GM12891 (cell line): ENCODE results near the gene LPAR2.
"Not testable (repeated sequence)": the region's sequence is repeated elsewhere in the genome, so short reads cannot be mapped to it uniquely, and the experiment has no call there.

Source experiments
- PAX5 ChIP-seq: IDR thresholded peaks from 2 replicates; pipeline ENCODE4 v1.6.1; 2011; ENCODE audit warnings: low read length, moderate library complexity, mild to moderate bottlenecking; ENCODE audit not compliant: insufficient read depth, severe bottlenecking
- POLR2A ChIP-seq: IDR thresholded peaks from 2 replicates; pipeline ENCODE4 v1.6.1; 2011; ENCODE audit warnings: low read depth, low read length, control low read depth
- POU2F2 ChIP-seq: IDR thresholded peaks from 2 replicates; pipeline ENCODE4 v1.6.1; 2011; ENCODE audit warnings: low read depth, mild to moderate bottlenecking, control low read depth, low read length, moderate library complexity
- SPI1 ChIP-seq: IDR thresholded peaks from 2 replicates; pipeline ENCODE4 v1.6.1; 2011; ENCODE audit warnings: low read depth, low read length, control low read depth
- TAF1 ChIP-seq: IDR thresholded peaks from 2 replicates; pipeline ENCODE4 v1.6.1; 2011; ENCODE audit warnings: low read depth, low read length, control low read depth

GRCh38 chr19:19598728-19599451, 29.1 kb downstream of the LPAR2 start:
- not testable (repeated sequence) for TF ChIP-seq POLR2A, TAF1, PAX5, SPI1, POU2F2
